ENCODE results near the gene PRRT1B.
"Not testable (repeated sequence)": the region's sequence is repeated elsewhere in the genome, so short reads cannot be mapped to it uniquely, and the experiment has no call there.

The PRRT1B gene

GRCh38 chr9:131545003-131545785 is at the start of gene PRRT1B:
TSS of gene PRRT1B (plus strand) at chr9:131545523. CDS start at chr9:131545616, 93 bp downstream.
- DNase-seq, result no peak

GRCh38 chr9:131495785-131496184 is 49.5 kb upstream of the PRRT1B start:
- DNase-seq, result no peak

GRCh38 chr9:131496844-131497405 is 48.4 kb upstream of the PRRT1B start:
- no peak for DNase-seq

GRCh38 chr9:131499254-131499767 is 46.0 kb upstream of the PRRT1B start:
- DNase-seq, result no peak

GRCh38 chr9:131500377-131500776 is 44.9 kb upstream of the PRRT1B start:
- no peak for DNase-seq

GRCh38 chr9:131500939-131501541 is 44.3 kb upstream of the PRRT1B start:
- no peak for DNase-seq

GRCh38 chr9:131502781-131503625 is 42.3 kb upstream of the PRRT1B start, which contains the start of gene POMT1:
TSS of gene POMT1 (plus strand) at chr9:131502918. CDS start at chr9:131504219, 1,301 bp downstream.
- DNase-seq, result peak; percentile 72

GRCh38 chr9:131503626-131504465 is 41.5 kb upstream of the PRRT1B start:
- no peak for DNase-seq

- DNase-seq, result no peak
These were observed 40.3 kb upstream of the PRRT1B start for GRCh38 chr9:131505012-131505411.

GRCh38 chr9:131511416-131511815 is 33.9 kb upstream of the PRRT1B start:
- DNase-seq, result no peak

- no peak for DNase-seq
These were observed 33.4 kb upstream of the PRRT1B start for GRCh38 chr9:131511880-131512279.

- DNase-seq, result no peak
These were observed 32.1 kb upstream of the PRRT1B start for GRCh38 chr9:131513177-131513576.

GRCh38 chr9:131515559-131516031 is 29.7 kb upstream of the PRRT1B start:
- DNase-seq, result not testable (repeated sequence)

- DNase-seq, result no peak
These were observed 29.2 kb upstream of the PRRT1B start for GRCh38 chr9:131516100-131516499.

GRCh38 chr9:131516930-131517329 is 28.4 kb upstream of the PRRT1B start:
- no peak for DNase-seq

GRCh38 chr9:131517761-131518190 is 27.5 kb upstream of the PRRT1B start:
- no peak for DNase-seq

- DNase-seq, result no peak
These were observed 26.8 kb upstream of the PRRT1B start for GRCh38 chr9:131518553-131518952.

- DNase-seq, result no peak
These were observed 24.8 kb upstream of the PRRT1B start for GRCh38 chr9:131520503-131520902.

GRCh38 chr9:131521203-131521602 is 24.1 kb upstream of the PRRT1B start:
- no peak for DNase-seq

- DNase-seq, result no peak
These were observed 23.5 kb upstream of the PRRT1B start for GRCh38 chr9:131521822-131522221.

- no peak for DNase-seq
These were observed 22.9 kb upstream of the PRRT1B start for GRCh38 chr9:131522257-131523085.

Measured in NCI-H524 treated with DMSO at 0.1 percent for 48 hours (cell line).